Liver (tissue), 9 donors: ENCODE measurements around the gene AMER2. TPM values are rescaled to one million over a fixed set of nuclear protein-coding genes. Genes with fewer than 3 reads are reported as not detected.

ENCODE experiments used
- DNase-seq: peaks from one replicate; pipeline ENCODE4 v3.0.0-alpha.2; 2017; ENCODE audit warnings: low spot score
- H3K27ac ChIP-seq, 2 donors: one replicate each; pipeline ENCODE4 v1.7.0; 2013; ENCODE audit warnings: inconsistent platforms in 2 of 2, low read length in 2 of 2, control low read depth in 1 of 2, low read depth in 1 of 2, mild to moderate bottlenecking in 1 of 2
- H3K27me3 ChIP-seq, 4 donors: one replicate each; pipeline versions ENCODE4 v1.6.1 to v1.7.0; 2013; ENCODE audit warnings: low read length in 3 of 4, inconsistent platforms in 1 of 4, mild to moderate bottlenecking in 1 of 4, moderate library complexity in 1 of 4; ENCODE audit not compliant: control insufficient read depth in 4 of 4, insufficient read depth in 4 of 4
- H3K36me3 ChIP-seq, 4 donors: one replicate each; pipeline versions ENCODE4 v1.6.1 to v1.7.0; 2013; ENCODE audit warnings: low read length in 3 of 4, mild to moderate bottlenecking in 3 of 4, low read depth in 1 of 4, moderate library complexity in 1 of 4; ENCODE audit not compliant: control insufficient read depth in 4 of 4, insufficient read depth in 3 of 4
- H3K4me1 ChIP-seq, 4 donors: one replicate each; pipeline versions ENCODE4 v1.6.1 to v1.7.0; 2013; ENCODE audit warnings: low read length in 3 of 4, mild to moderate bottlenecking in 3 of 4, moderate library complexity in 1 of 4; ENCODE audit not compliant: control insufficient read depth in 4 of 4, insufficient read depth in 4 of 4
- H3K4me3 ChIP-seq, 3 donors: one replicate each; pipeline versions ENCODE4 v1.6.1 to v1.7.0; 2013; ENCODE audit warnings: low read length in 3 of 3, control low read depth in 1 of 3, low read depth in 1 of 3, mild to moderate bottlenecking in 1 of 3
- H3K9ac ChIP-seq, 2 donors: one replicate each; pipeline ENCODE4 v1.7.0; 2013; ENCODE audit warnings: low read length in 2 of 2, mild to moderate bottlenecking in 2 of 2, moderate library complexity in 2 of 2, control low read depth in 1 of 2, low read depth in 1 of 2
- H3K9me3 ChIP-seq, 4 donors: one replicate each; pipeline versions ENCODE4 v1.6.1 to v1.7.0; 2013; ENCODE audit warnings: low read length in 3 of 4; ENCODE audit not compliant: control insufficient read depth in 4 of 4
- ATF3 ChIP-seq: IDR thresholded peaks from 2 replicates; pipeline ENCODE4 v1.6.1; 2016; ENCODE audit warnings: antibody characterized with exemption
- EGR1 ChIP-seq, 2 donors: IDR thresholded peaks; 2 replicates each; pipeline ENCODE4 v1.6.1; 2016 to 2018; ENCODE audit warnings: antibody characterized with exemption in 2 of 2, low read depth in 2 of 2
- FOXA2 ChIP-seq: IDR thresholded peaks from 2 replicates; pipeline ENCODE4 v1.6.1; 2016; ENCODE audit warnings: antibody characterized with exemption
- GABPA ChIP-seq, 2 donors: IDR thresholded peaks in 1 of 2; conservative IDR thresholded peaks in 1 of 2; 2 replicates each; pipeline ENCODE4 v1.6.1; 2016; ENCODE audit warnings: antibody characterized with exemption in 2 of 2, mild to moderate bottlenecking in 1 of 2, moderate library complexity in 1 of 2
- HNF4A ChIP-seq, 2 donors: conservative IDR thresholded peaks; 2 replicates each; pipeline ENCODE4 v1.6.1; 2016; ENCODE audit warnings: antibody characterized with exemption in 2 of 2, mild to moderate bottlenecking in 2 of 2
- HNF4G ChIP-seq: IDR thresholded peaks from 2 replicates; pipeline ENCODE4 v1.6.1; 2016; ENCODE audit warnings: antibody characterized with exemption
- MAX ChIP-seq: IDR thresholded peaks from 2 replicates; pipeline ENCODE4 v1.6.1; 2016; ENCODE audit warnings: antibody characterized with exemption
- NR2F2 ChIP-seq: IDR thresholded peaks from 2 replicates; pipeline ENCODE4 v1.6.1; 2016; ENCODE audit warnings: antibody characterized with exemption
- RAD21 ChIP-seq, 2 donors: IDR thresholded peaks; 2 replicates each; pipeline ENCODE4 v1.6.1; 2016; ENCODE audit warnings: antibody characterized with exemption in 2 of 2, mild to moderate bottlenecking in 2 of 2
- RXRA ChIP-seq, 2 donors: IDR thresholded peaks; 2 replicates each; pipeline ENCODE4 v1.6.1; 2017 to 2018; ENCODE audit warnings: antibody characterized with exemption in 2 of 2, mild to moderate bottlenecking in 1 of 2
- TAF1 ChIP-seq: conservative IDR thresholded peaks from 2 replicates; pipeline ENCODE4 v1.6.1; 2016; ENCODE audit warnings: antibody characterized with exemption, mild to moderate bottlenecking
- YY1 ChIP-seq: IDR thresholded peaks from 2 replicates; pipeline ENCODE4 v1.6.1; 2016; ENCODE audit warnings: antibody characterized with exemption, mild to moderate bottlenecking
- ZBTB33 ChIP-seq: IDR thresholded peaks from 2 replicates; pipeline ENCODE4 v1.6.1; 2016; ENCODE audit warnings: antibody characterized with exemption
- whole genome bisulfite sequencing: extraction: QIAGEN DNeasy Blood & Tissue Kit; methylation state at CpG from one replicate; pipeline ENCODE4 v1.1.7; 2013; 5-methylcytosine and 5-hydroxymethylcytosine counted together
- polyA plus RNA-seq, 2 donors: library from polyadenylated mRNA; stranded (reverse) in 1 of 2; unstranded in 1 of 2; fragments of 200-250 nt in 1 of 2; fragments of >200 nt in 1 of 2; fragmentation: Nextera tagmentation in 1 of 2; extraction: Ambion mirVana in 1 of 2; gene quantifications; one replicate each; pipeline versions ENCODE4 v1.2.1 to v1.2.3, GENCODE V29; 2013 to 2015
- total RNA-seq, 2 donors: library from RNA; depleted of rRNA; stranded (reverse); fragments of >200 nt; gene quantifications; one replicate each; pipeline ENCODE4 v1.2.3, GENCODE V29; 2014
- TF ChIP-seq, protein P1 (sequence below): IDR thresholded peaks from 2 replicates; pipeline ENCODE4 v1.6.1; 2016; ENCODE audit warnings: antibody characterized with exemption, mild to moderate bottlenecking
- TF ChIP-seq, protein P2 (sequence below): fragments of 150-350 bp; IDR thresholded peaks from 2 replicates; pipeline ENCODE4 v1.5.1; 2017; ENCODE audit warnings: improper control_type of control experiment, low read depth, low read length; ENCODE audit not compliant: missing input control
- donor health status: healthy.
- donor health status: healthy.
- donor health status: healthy.
- donor health status: healthy.
- donor health status: healthy.

AMER2 gene
- total and polyA plus RNA-seq, 4 donors: not detected

GRCh38 chr13:25213715-25214114 is 41.6 kb upstream of the AMER2 start (continued):
- TF ChIP-seq, protein P1, sequence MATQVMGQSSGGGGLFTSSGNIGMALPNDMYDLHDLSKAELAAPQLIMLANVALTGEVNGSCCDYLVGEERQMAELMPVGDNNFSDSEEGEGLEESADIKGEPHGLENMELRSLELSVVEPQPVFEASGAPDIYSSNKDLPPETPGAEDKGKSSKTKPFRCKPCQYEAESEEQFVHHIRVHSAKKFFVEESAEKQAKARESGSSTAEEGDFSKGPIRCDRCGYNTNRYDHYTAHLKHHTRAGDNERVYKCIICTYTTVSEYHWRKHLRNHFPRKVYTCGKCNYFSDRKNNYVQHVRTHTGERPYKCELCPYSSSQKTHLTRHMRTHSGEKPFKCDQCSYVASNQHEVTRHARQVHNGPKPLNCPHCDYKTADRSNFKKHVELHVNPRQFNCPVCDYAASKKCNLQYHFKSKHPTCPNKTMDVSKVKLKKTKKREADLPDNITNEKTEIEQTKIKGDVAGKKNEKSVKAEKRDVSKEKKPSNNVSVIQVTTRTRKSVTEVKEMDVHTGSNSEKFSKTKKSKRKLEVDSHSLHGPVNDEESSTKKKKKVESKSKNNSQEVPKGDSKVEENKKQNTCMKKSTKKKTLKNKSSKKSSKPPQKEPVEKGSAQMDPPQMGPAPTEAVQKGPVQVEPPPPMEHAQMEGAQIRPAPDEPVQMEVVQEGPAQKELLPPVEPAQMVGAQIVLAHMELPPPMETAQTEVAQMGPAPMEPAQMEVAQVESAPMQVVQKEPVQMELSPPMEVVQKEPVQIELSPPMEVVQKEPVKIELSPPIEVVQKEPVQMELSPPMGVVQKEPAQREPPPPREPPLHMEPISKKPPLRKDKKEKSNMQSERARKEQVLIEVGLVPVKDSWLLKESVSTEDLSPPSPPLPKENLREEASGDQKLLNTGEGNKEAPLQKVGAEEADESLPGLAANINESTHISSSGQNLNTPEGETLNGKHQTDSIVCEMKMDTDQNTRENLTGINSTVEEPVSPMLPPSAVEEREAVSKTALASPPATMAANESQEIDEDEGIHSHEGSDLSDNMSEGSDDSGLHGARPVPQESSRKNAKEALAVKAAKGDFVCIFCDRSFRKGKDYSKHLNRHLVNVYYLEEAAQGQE: no peak
- no peak for TF ChIP-seq YY1

DNA sequence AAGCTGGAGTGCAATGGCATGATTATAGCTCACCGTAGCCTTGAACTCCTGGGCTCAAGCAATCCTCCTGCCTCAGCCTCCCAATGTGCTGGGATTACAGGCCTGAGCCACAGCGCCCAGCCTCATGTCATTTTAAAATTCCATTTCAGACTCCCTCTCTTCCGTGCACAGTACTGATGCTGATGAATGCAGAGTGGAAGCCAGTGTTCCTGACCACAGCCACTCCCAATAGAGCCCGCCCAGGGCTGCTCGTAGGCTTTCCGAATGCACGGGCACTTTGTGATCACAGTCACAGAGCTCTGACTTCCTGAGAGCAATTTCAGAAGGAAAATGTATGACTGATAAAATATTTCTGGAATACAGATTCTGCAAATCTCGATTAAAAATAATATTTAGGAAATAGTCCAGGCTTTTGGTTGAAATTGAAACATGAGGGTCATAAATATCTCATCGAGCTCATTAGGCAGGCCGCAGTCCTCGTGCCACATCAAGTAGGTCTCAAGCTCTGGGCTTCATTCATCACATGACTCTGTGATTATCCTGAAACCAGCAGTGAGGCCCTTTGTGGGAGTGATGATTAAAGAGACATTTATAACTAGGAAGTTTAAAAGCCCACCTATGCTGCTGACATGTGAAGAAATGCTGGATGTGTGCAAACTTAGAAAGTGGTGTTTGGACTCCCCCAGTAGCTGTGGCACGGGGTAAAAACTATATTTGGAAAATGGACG is 38.9 kb upstream of the AMER2 start:
- no peak overlapping the region for H3K9ac ChIP-seq
- no peak for DNase-seq
- WGBS: 82% methylated on average over 13 of the region's 13 CpGs
- no peak overlapping the region for H3K27ac ChIP-seq
- no peaks in the 10 kb centered on the region for H3K4me1 ChIP-seq
- TF ChIP-seq HNF4A (conservative IDR thresholded peaks at IDR 0.05) (no peak), NR2F2 (no peak), GABPA (IDR thresholded peaks at IDR 0.05 in 1 of 2, conservative IDR thresholded peaks at IDR 0.05 in 1 of 2) (no peak), FOXA2 (no peak), HNF4G (no peak)
- no peaks in the 10 kb centered on the region for H3K36me3 ChIP-seq
- H3K27me3 ChIP-seq: no peaks in the 10 kb centered on the region
- H3K9me3 ChIP-seq: no peaks in the 10 kb centered on the region
- H3K4me3 ChIP-seq: no peak overlapping the region

GRCh38 chr13:25207291-25207810 is 35.3 kb upstream of the AMER2 start:
- WGBS: 82% methylated on average over 8 of the region's 8 CpGs
- Histone ChIP-seq H3K4me1 (no peaks in the 10 kb centered on the region), H3K4me3 (no peak overlapping the region), H3K27me3 (no peaks in the 10 kb centered on the region), H3K9ac (no peak overlapping the region), H3K27ac (no peak overlapping the region), H3K9me3 (no peaks in the 10 kb centered on the region), H3K36me3 (no peaks in the 10 kb centered on the region)
- DNase-seq: no peak
- TF ChIP-seq EGR1 (IDR thresholded peaks at IDR 0.05; ENCODE audit: low read depth in 2 of 2) (no peak), RXRA (IDR thresholded peaks at IDR 0.05) (no peak), HNF4G (no peak), RAD21 (IDR thresholded peaks at IDR 0.05) (no peak), MAX (no peak), ATF3 (no peak), HNF4A (conservative IDR thresholded peaks at IDR 0.05) (no peak), TAF1 (no peak), ZBTB33 (no peak), NR2F2 (no peak), YY1 (no peak)
- TF ChIP-seq, protein P1: no peak
- TF ChIP-seq, protein P2, sequence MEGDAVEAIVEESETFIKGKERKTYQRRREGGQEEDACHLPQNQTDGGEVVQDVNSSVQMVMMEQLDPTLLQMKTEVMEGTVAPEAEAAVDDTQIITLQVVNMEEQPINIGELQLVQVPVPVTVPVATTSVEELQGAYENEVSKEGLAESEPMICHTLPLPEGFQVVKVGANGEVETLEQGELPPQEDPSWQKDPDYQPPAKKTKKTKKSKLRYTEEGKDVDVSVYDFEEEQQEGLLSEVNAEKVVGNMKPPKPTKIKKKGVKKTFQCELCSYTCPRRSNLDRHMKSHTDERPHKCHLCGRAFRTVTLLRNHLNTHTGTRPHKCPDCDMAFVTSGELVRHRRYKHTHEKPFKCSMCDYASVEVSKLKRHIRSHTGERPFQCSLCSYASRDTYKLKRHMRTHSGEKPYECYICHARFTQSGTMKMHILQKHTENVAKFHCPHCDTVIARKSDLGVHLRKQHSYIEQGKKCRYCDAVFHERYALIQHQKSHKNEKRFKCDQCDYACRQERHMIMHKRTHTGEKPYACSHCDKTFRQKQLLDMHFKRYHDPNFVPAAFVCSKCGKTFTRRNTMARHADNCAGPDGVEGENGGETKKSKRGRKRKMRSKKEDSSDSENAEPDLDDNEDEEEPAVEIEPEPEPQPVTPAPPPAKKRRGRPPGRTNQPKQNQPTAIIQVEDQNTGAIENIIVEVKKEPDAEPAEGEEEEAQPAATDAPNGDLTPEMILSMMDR: no peak
